AG09319 (cell line): ENCODE results near the gene HMX1.

ENCODE experiments used
- DNase-seq: peaks from one replicate; pipeline ENCODE4 v3.0.0-alpha.2; 2010; ENCODE audit warnings: low read depth; ENCODE audit errors: extremely low read depth
- CTCF ChIP-seq: IDR thresholded peaks from 2 replicates; pipeline ENCODE4 v1.5.1; 2011; ENCODE audit warnings: low read depth, mild to moderate bottlenecking, inconsistent platforms, low read length, moderate library complexity

The HMX1 gene

GRCh38 chr4:8840006-8840793 is 31.4 kb downstream of the HMX1 start:
- no peak for TF ChIP-seq CTCF

GRCh38 chr4:8838961-8839431 is 32.6 kb downstream of the HMX1 start:
- no peak for DNase-seq
- no peak for TF ChIP-seq CTCF

More at GRCh38 chr4:8840006-8840793, 31.4 kb downstream of the HMX1 start:
- no peak for DNase-seq

- no peak for TF ChIP-seq CTCF
- DNase-seq, result no peak
Measured at GRCh38 chr4:8838296-8838960, 33.2 kb downstream of the HMX1 start.

GRCh38 chr4:8837181-8837841 is 34.3 kb downstream of the HMX1 start:
- DNase-seq, result no peak
- TF ChIP-seq CTCF, result no peak

GRCh38 chr4:8836664-8837171 is 34.9 kb downstream of the HMX1 start:
- no peak for DNase-seq

GRCh38 chr4:8835521-8836365 is 35.9 kb downstream of the HMX1 start:
- no peak for TF ChIP-seq CTCF
- DNase-seq, result no peak

More at GRCh38 chr4:8836664-8837171, 34.9 kb downstream of the HMX1 start:
- TF ChIP-seq CTCF, result no peak
